GM19395 (cell line): ENCODE results near the gene CHPF.

Experiments
- ATAC-seq: cut with Tn5 transposase; IDR thresholded peaks from one replicate; pipeline ENCODE4 v1.9.1; 2021; ENCODE audit warnings: mild to moderate bottlenecking, moderate library complexity; ENCODE audit not compliant: unreplicated experiment

The CHPF gene

GRCh38 chr2:219498280-219499057 is 45.1 kb downstream of the CHPF start, which contains the start of gene GMPPA:
GMPPA (plus strand) TSS chr2:219498891; CDS start chr2:219499976, 1,085 bp downstream.
- ATAC-seq, result peak; percentile 95

GRCh38 chr2:219497495-219498279 is 45.9 kb downstream of the CHPF start:
- peak; percentile 19 for ATAC-seq

GRCh38 chr2:219496825-219497494 is 46.6 kb downstream of the CHPF start:
- no peak for ATAC-seq

- ATAC-seq, result no peak
Measured at GRCh38 chr2:219496247-219496824, 47.3 kb downstream of the CHPF start.

- no peak for ATAC-seq
Measured at GRCh38 chr2:219495531-219496122, 48.0 kb downstream of the CHPF start.

- ATAC-seq, result no peak
Measured at GRCh38 chr2:219494952-219495530, 48.6 kb downstream of the CHPF start.

- ATAC-seq, result no peak
Measured at GRCh38 chr2:219493086-219493485, 50.5 kb downstream of the CHPF start.

GRCh38 chr2:219492575-219492974 is 51.0 kb downstream of the CHPF start:
- ATAC-seq, result no peak

GRCh38 chr2:219491278-219491963 is 52.2 kb downstream of the CHPF start:
- ATAC-seq, result no peak

GRCh38 chr2:219490600-219491130 is 52.9 kb downstream of the CHPF start:
- no peak for ATAC-seq

GRCh38 chr2:219490186-219490585 is 53.4 kb downstream of the CHPF start:
- no peak for ATAC-seq

- ATAC-seq, result no peak
Measured at GRCh38 chr2:219489315-219489714, 54.3 kb downstream of the CHPF start.
